ENCODE results near the gene DUSP2.

Gene DUSP2

GRCh38 chr2:96145036-96145847, at the start of gene DUSP2:
TSS of gene DUSP2 (minus strand) at chr2:96145440. CDS start at chr2:96145354, 86 bp downstream.
- peak; percentile 60 for DNase-seq

GRCh38 chr2:96191937-96192670, 46.9 kb upstream of the DUSP2 start:
- no peak for DNase-seq

GRCh38 chr2:96188821-96189526, 43.7 kb upstream of the DUSP2 start:
- no peak for DNase-seq

GRCh38 chr2:96186562-96186961, 41.3 kb upstream of the DUSP2 start:
- no peak for DNase-seq

GRCh38 chr2:96185516-96185915, 40.3 kb upstream of the DUSP2 start:
- no peak for DNase-seq

GRCh38 chr2:96184989-96185388, 39.7 kb upstream of the DUSP2 start:
- no peak for DNase-seq

GRCh38 chr2:96184188-96184587, 38.9 kb upstream of the DUSP2 start:
- no peak for DNase-seq

- no peak for DNase-seq
Observed at GRCh38 chr2:96181529-96181928, 36.3 kb upstream of the DUSP2 start.

GRCh38 chr2:96180521-96180920, 35.3 kb upstream of the DUSP2 start:
- no peak for DNase-seq

GRCh38 chr2:96180002-96180401, 34.8 kb upstream of the DUSP2 start:
- no peak for DNase-seq

GRCh38 chr2:96176661-96177060, 31.4 kb upstream of the DUSP2 start:
- DNase-seq, result no peak

GRCh38 chr2:96175951-96176350, 30.7 kb upstream of the DUSP2 start:
- DNase-seq, result peak; percentile 38

- DNase-seq, result peak; percentile 52
Observed at GRCh38 chr2:96174251-96175144, 29.3 kb upstream of the DUSP2 start.

- DNase-seq, result no peak
Observed at GRCh38 chr2:96171831-96172230, 26.6 kb upstream of the DUSP2 start.

GRCh38 chr2:96170626-96171025, 25.4 kb upstream of the DUSP2 start:
- DNase-seq, result no peak

GRCh38 chr2:96169868-96170507, 24.7 kb upstream of the DUSP2 start:
- DNase-seq, result no peak

GRCh38 chr2:96167407-96168013, 22.3 kb upstream of the DUSP2 start:
- DNase-seq, result no peak

GRCh38 chr2:96164459-96165184, 19.4 kb upstream of the DUSP2 start:
- DNase-seq, result no peak

- peak; percentile 17 for DNase-seq
Observed at GRCh38 chr2:96163768-96164429, 18.7 kb upstream of the DUSP2 start.

GRCh38 chr2:96163415-96163767, 18.2 kb upstream of the DUSP2 start:
- DNase-seq, result no peak

Measured in fibroblast of skin of right quadriceps (primary cell).